GM12873 (cell line): ENCODE results near the gene CCDC71.
A peak's percentile ranks its signal among the peaks of the same experiment; 100 is the strongest.

Experiments
- CTCF ChIP-seq: IDR thresholded peaks from 2 replicates; pipeline ENCODE4 v1.5.1; 2012; ENCODE audit warnings: low read depth, mild to moderate bottlenecking, moderate library complexity, low read length, control low read depth; ENCODE audit not compliant: insufficient read depth; ENCODE audit errors: missing control alignments

CCDC71 gene

GRCh38 chr3:49124991-49125670, 41.0 kb downstream of the CCDC71 start:
- peak; percentile 44 for TF ChIP-seq CTCF

- no peak for TF ChIP-seq CTCF
These were observed 41.9 kb downstream of the CCDC71 start for GRCh38 chr3:49124203-49124602.

- TF ChIP-seq CTCF: no peak
These were observed 42.4 kb downstream of the CCDC71 start for GRCh38 chr3:49123687-49124086.

DNA sequence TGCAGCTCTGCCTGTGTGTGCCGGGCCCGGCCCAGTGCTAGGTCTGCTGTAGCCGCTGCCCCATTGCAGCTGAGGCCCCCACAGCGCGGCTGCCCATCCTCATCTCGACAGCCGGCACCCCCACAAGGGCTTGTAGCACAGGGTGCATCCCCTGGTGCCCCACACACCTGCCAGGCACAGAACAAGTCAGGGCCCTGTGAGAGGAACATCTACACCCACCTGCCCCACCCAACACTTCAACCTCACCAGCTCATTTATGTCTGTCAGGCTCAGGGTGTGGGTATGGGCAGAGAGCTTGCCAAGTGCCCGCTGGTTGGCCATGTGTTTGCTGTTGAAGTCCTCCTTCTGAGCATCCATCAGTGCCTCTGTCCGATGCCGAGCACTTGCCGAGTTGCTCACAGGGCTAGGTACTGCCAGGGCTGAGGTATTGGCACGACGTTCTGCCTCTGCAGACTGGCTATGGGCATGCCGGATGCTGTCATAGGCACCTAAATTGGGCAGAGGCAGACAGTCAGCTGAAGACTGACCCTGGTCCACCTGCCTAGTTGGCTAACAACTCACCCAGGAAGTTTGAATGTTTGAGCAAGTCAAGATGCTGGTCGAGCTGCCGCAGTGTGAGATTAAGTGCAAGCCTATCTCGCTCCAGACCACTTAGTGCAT, 43.1 kb downstream of the CCDC71 start:
- TF ChIP-seq CTCF: no peak

- no peak for TF ChIP-seq CTCF
These were observed 43.7 kb downstream of the CCDC71 start for GRCh38 chr3:49122451-49122850.

- TF ChIP-seq CTCF: no peak
These were observed 44.1 kb downstream of the CCDC71 start for GRCh38 chr3:49122022-49122421.

GRCh38 chr3:49121132-49121736, 44.9 kb downstream of the CCDC71 start:
- no peak for TF ChIP-seq CTCF
